GM23248 (cell line): Measurements from ENCODE around the gene SET.

Source experiments
- EZH2 ChIP-seq: fragments of 200-600 bp; sonication (generic); IDR thresholded peaks from 2 replicates; pipeline ENCODE4 v1.6.1; 2018; ENCODE audit warnings: antibody characterized with exemption, mild to moderate bottlenecking; ENCODE audit not compliant: insufficient read depth, poor library complexity, severe bottlenecking
- EZH2phosphoT487 ChIP-seq: fragments of 200-600 bp; sonication (generic); IDR thresholded peaks from 2 replicates; pipeline ENCODE4 v1.6.1; 2018; ENCODE audit warnings: antibody characterized with exemption, moderate library complexity, mild to moderate bottlenecking, low read depth; ENCODE audit not compliant: insufficient read depth

DNA sequence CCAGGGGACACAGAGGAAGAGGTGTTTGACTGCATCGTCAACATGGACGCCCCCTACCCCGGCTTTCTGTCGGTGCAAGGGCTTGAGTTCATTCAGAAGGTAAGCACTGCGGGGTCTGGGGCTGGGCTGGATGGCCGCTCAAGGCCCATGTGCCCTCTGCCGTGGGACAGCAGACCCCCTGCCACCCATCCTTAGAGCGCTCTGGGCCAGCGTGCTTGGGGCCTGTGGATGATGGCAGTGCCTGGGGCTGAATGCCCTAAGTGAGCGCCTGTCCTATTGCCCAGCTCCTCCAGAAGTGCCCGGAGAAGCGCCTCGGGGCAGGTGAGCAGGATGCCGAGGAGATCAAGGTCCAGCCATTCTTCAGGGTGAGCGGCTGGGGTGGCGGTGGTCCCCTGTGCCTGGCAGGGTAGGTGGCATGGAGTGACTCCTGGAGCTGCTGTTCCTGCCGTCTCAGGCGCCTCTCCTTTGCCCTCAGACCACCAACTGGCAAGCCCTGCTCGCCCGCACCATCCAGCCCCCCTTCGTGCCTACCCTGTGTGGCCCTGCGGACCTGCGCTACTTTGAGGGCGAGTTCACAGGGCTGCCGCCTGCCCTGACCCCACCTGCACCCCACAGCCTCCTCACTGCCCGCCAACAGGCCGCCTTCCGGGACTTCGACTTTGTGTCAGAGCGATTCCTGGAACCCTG, 31.0 kb downstream of the SET start:
- TF ChIP-seq EZH2 (no peak), EZH2phosphoT487 (no peak)
